Cardiac fibroblast (primary cell): ENCODE data around the gene KDM6A.
"Not testable (repeated sequence)": the region's sequence is repeated elsewhere in the genome, so short reads cannot be mapped to it uniquely, and the experiment has no call there.

Experiments
- DNase-seq, 2 donors: peaks; one replicate each; pipeline versions ENCODE4 v3.0.0 to v3.0.0-alpha.2; 2010; ENCODE audit warnings: low read depth in 2 of 2
- H3K4me3 ChIP-seq, 2 donors: replicated peaks in 1 of 2; 1 replicate in 1 of 2; 2 replicates in 1 of 2; pipeline ENCODE4 v1.5.1; 2011; ENCODE audit warnings: low read depth in 2 of 2, low read length in 2 of 2, mild to moderate bottlenecking in 2 of 2, moderate library complexity in 1 of 2
- CTCF ChIP-seq: IDR thresholded peaks from one replicate; pipeline ENCODE4 v1.5.1; 2011; ENCODE audit warnings: low read depth, mild to moderate bottlenecking, low read length, inconsistent platforms

The KDM6A gene

GRCh38 chrX:45046417-45046816 lies 173.4 kb downstream of the KDM6A start:
- TF ChIP-seq CTCF: no peak
- H3K4me3 ChIP-seq: no peak overlapping the region
- DNase-seq: no peak

GRCh38 chrX:45050558-45050957 lies 177.6 kb downstream of the KDM6A start:
- no peak overlapping the region for H3K4me3 ChIP-seq
- TF ChIP-seq CTCF: no peak
- no peak for DNase-seq

- no peak for DNase-seq
- no peak overlapping the region for H3K4me3 ChIP-seq
- TF ChIP-seq CTCF: no peak
These were observed 183.6 kb downstream of the KDM6A start for GRCh38 chrX:45056428-45057145.

- not testable (repeated sequence) for H3K4me3 ChIP-seq, DNase-seq
These were observed 186.9 kb downstream of the KDM6A start for GRCh38 chrX:45059906-45060305.

GRCh38 chrX:45063319-45064095 lies 190.5 kb downstream of the KDM6A start:
- peak in 1 of 2 donors; percentile 18 for DNase-seq
- no peak for TF ChIP-seq CTCF
- H3K4me3 ChIP-seq: no peak overlapping the region

- no peak for DNase-seq
- H3K4me3 ChIP-seq: no peak overlapping the region
- TF ChIP-seq CTCF: no peak
These were observed 195.6 kb downstream of the KDM6A start for GRCh38 chrX:45068569-45068968.
